ENCODE results near the gene CTNNA1.

The CTNNA1 gene

GRCh38 chr5:138716456-138716924, 36.7 kb upstream of the CTNNA1 start:
- DNase-seq (ENCODE audit: low spot score), result no peak
- in situ Hi-C loops (cut with MboI; ENCODE audit: low pct_unique_long_range_greater_than_20kb, low sequenced_read_pairs, unreplicated experiment), result no loop called here
- no peak for TF ChIP-seq CTCF (IDR thresholded peaks at IDR 0.05; ENCODE audit: extremely low read depth, insufficient read depth, missing control alignments)

DNA sequence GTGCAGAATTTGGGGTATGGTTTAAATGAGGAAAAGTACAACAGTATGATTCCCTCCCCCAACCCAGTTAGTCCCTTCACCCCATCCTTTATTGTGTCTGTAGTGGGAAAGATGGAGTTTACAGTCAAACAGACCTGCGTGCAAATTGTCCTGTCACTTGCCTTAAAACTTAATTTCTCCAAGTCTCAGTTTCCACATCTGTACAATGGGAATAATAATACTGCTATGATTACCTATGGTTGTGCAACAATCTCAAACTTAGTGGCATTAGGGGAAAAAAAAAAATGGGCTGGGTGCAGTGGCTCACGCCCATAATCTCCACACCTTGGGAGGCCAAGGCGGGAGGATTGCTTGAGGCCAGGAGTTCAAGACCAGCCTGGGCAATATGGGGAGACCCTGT, 35.8 kb upstream of the CTNNA1 start:
- no peak for TF ChIP-seq CTCF (IDR thresholded peaks at IDR 0.05; ENCODE audit: extremely low read depth, insufficient read depth, missing control alignments)
- no peak for DNase-seq (ENCODE audit: low spot score)
- in situ Hi-C loops (cut with MboI; ENCODE audit: low pct_unique_long_range_greater_than_20kb, low sequenced_read_pairs, unreplicated experiment), result no loop called here

GRCh38 chr5:138719811-138720210, 33.4 kb upstream of the CTNNA1 start:
- in situ Hi-C loops (cut with MboI; ENCODE audit: low pct_unique_long_range_greater_than_20kb, low sequenced_read_pairs, unreplicated experiment), result no loop called here
- DNase-seq (ENCODE audit: low spot score), result no peak
- no peak for TF ChIP-seq CTCF (IDR thresholded peaks at IDR 0.05; ENCODE audit: extremely low read depth, insufficient read depth, missing control alignments)

GRCh38 chr5:138720840-138721239, 32.4 kb upstream of the CTNNA1 start:
- no peak for DNase-seq (ENCODE audit: low spot score)
- in situ Hi-C loops (cut with MboI; ENCODE audit: low pct_unique_long_range_greater_than_20kb, low sequenced_read_pairs, unreplicated experiment), result no loop called here

GRCh38 chr5:138721979-138722378, 31.2 kb upstream of the CTNNA1 start:
- no peak for DNase-seq (ENCODE audit: low spot score)
- in situ Hi-C loops (cut with MboI; ENCODE audit: low pct_unique_long_range_greater_than_20kb, low sequenced_read_pairs, unreplicated experiment), result no loop called here
- no peak for TF ChIP-seq CTCF (IDR thresholded peaks at IDR 0.05; ENCODE audit: extremely low read depth, insufficient read depth, missing control alignments)

More at GRCh38 chr5:138720840-138721239, 32.4 kb upstream of the CTNNA1 start:
- TF ChIP-seq CTCF (IDR thresholded peaks at IDR 0.05; ENCODE audit: extremely low read depth, insufficient read depth, missing control alignments), result no peak

GRCh38 chr5:138722544-138723177, 30.6 kb upstream of the CTNNA1 start:
- in situ Hi-C loops (cut with MboI; ENCODE audit: low pct_unique_long_range_greater_than_20kb, low sequenced_read_pairs, unreplicated experiment), result no loop called here
- DNase-seq (ENCODE audit: low spot score), result no peak

More at GRCh38 chr5:138722544-138723177, 30.6 kb upstream of the CTNNA1 start:
- TF ChIP-seq CTCF (IDR thresholded peaks at IDR 0.05; ENCODE audit: extremely low read depth, insufficient read depth, missing control alignments), result no peak

Data from GM13977 (cell line).